ENCODE results near the gene TRPV3.

GRCh38 chr17:3505008-3505407 is 52.6 kb downstream of the TRPV3 start:
- TF ChIP-seq, protein P1, sequence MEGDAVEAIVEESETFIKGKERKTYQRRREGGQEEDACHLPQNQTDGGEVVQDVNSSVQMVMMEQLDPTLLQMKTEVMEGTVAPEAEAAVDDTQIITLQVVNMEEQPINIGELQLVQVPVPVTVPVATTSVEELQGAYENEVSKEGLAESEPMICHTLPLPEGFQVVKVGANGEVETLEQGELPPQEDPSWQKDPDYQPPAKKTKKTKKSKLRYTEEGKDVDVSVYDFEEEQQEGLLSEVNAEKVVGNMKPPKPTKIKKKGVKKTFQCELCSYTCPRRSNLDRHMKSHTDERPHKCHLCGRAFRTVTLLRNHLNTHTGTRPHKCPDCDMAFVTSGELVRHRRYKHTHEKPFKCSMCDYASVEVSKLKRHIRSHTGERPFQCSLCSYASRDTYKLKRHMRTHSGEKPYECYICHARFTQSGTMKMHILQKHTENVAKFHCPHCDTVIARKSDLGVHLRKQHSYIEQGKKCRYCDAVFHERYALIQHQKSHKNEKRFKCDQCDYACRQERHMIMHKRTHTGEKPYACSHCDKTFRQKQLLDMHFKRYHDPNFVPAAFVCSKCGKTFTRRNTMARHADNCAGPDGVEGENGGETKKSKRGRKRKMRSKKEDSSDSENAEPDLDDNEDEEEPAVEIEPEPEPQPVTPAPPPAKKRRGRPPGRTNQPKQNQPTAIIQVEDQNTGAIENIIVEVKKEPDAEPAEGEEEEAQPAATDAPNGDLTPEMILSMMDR (tag by site-specific recombination; IDR thresholded peaks at IDR 0.05), result no peak
- no peak for TF ChIP-seq ZSCAN30 (tag by site-specific recombination; IDR thresholded peaks at IDR 0.05)
- TF ChIP-seq ZNF302 (tag by site-specific recombination; IDR thresholded peaks at IDR 0.05; ENCODE audit: low read depth), result no peak
- TF ChIP-seq ZNF121 (tag by site-specific recombination; IDR thresholded peaks at IDR 0.05), result no peak
- no peak for TF ChIP-seq PRDM10 (tag by site-specific recombination; IDR thresholded peaks at IDR 0.05)
- TF ChIP-seq KLF8 (tag by site-specific recombination; IDR thresholded peaks at IDR 0.05), result no peak
- TF ChIP-seq ZBTB8A (tag by site-specific recombination; IDR thresholded peaks at IDR 0.05), result no peak
- no peak for TF ChIP-seq TRIM28 (IDR thresholded peaks at IDR 0.05; ENCODE audit: borderline replicate concordance, low read length)
- TF ChIP-seq ZNF398 (tag by site-specific recombination; IDR thresholded peaks at IDR 0.05), result no peak
- no peak for TF ChIP-seq ZNF248 (tag by site-specific recombination; IDR thresholded peaks at IDR 0.05)
- TF ChIP-seq ZNF280C (tag by site-specific recombination; IDR thresholded peaks at IDR 0.05), result no peak
- TF ChIP-seq, protein P2, sequence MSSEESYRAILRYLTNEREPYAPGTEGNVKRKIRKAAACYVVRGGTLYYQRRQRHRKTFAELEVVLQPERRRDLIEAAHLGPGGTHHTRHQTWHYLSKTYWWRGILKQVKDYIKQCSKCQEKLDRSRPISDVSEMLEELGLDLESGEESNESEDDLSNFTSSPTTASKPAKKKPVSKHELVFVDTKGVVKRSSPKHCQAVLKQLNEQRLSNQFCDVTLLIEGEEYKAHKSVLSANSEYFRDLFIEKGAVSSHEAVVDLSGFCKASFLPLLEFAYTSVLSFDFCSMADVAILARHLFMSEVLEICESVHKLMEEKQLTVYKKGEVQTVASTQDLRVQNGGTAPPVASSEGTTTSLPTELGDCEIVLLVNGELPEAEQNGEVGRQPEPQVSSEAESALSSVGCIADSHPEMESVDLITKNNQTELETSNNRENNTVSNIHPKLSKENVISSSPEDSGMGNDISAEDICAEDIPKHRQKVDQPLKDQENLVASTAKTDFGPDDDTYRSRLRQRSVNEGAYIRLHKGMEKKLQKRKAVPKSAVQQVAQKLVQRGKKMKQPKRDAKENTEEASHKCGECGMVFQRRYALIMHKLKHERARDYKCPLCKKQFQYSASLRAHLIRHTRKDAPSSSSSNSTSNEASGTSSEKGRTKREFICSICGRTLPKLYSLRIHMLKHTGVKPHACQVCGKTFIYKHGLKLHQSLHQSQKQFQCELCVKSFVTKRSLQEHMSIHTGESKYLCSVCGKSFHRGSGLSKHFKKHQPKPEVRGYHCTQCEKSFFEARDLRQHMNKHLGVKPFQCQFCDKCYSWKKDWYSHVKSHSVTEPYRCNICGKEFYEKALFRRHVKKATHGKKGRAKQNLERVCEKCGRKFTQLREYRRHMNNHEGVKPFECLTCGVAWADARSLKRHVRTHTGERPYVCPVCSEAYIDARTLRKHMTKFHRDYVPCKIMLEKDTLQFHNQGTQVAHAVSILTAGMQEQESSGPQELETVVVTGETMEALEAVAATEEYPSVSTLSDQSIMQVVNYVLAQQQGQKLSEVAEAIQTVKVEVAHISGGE (tag by site-specific recombination; conservative IDR thresholded peaks at IDR 0.05; ENCODE audit: low read depth), result no peak
- no peak for TF ChIP-seq MYNN (tag by site-specific recombination; IDR thresholded peaks at IDR 0.05; ENCODE audit: borderline replicate concordance)

Measured in HEK293 (cell line).